ENCODE data around the gene MRPL51. TPM values are rescaled to one million over a fixed set of nuclear protein-coding genes. Genes with fewer than 3 reads are reported as not detected.
A peak's percentile ranks its signal among the peaks of the same experiment; 100 is the strongest.

The MRPL51 gene
- total RNA-seq, 1 experiment from 2014 or later: 265 TPM

GRCh38 chr12:6538420-6539313, 45.6 kb upstream of the MRPL51 start:
- Histone ChIP-seq H3K36me3 (ENCODE audit: control insufficient read depth in 1 of 2, insufficient read depth in 2 of 2, low read length in 2 of 2) (peaks cover 20 to 35% of the 10 kb centered on the region in 2 experiments; a peak in 3 of 4 replicates), H3K4me3 (replicated peaks in 1 of 2; ENCODE audit: low read depth in 1 of 2, low read length in 2 of 2) (no peak overlapping the region), H3K79me2 (ENCODE audit: insufficient read depth, low read length) (peaks cover 37% of the 10 kb centered on the region), H2AFZ (ENCODE audit: low read depth, low read length, poor library complexity, severe bottlenecking) (no peak overlapping the region), H3K4me1 (ENCODE audit: control insufficient read depth in 1 of 2, insufficient read depth in 2 of 2, low read length in 2 of 2) (peaks cover 20 to 69% of the 10 kb centered on the region in 2 experiments), H3K9ac (ENCODE audit: low read length) (peak overlapping the region; percentile 98), H4K20me1 (ENCODE audit: insufficient read depth) (peaks cover 23% of the 10 kb centered on the region; the same call in 1 of the 2 replicates), H3K27ac (ENCODE audit: low read depth, low read length) (peak overlapping the region; percentile 84), H3K4me2 (ENCODE audit: low read length) (peak overlapping the region; percentile 13; the same call in 1 of the 2 replicates), H3K9me2 (ENCODE audit: insufficient read depth) (no peaks in the 10 kb centered on the region), H3K9me3 (ENCODE audit: control insufficient read depth in 1 of 2, insufficient read depth in 1 of 2, low read depth in 1 of 2, low read length in 2 of 2) (no peaks in the 10 kb centered on the region), H3K27me3 (ENCODE audit: insufficient read depth, low read length) (no peaks in the 10 kb centered on the region)
- BruUV-seq (replicated peaks): no TSS peak
- RAD21 ChIA-PET (ENCODE audit: low non-redundant PET in 1 of 2, low total read pairs in 2 of 2, uncharacterized antibody in 2 of 2, unreplicated experiment in 2 of 2): no interaction called here
- TF ChIP-seq ELF1 (IDR thresholded peaks at IDR 0.05; ENCODE audit: borderline replicate concordance, low read depth): no peak
- TF ChIP-seq EZH2phosphoT487 (IDR thresholded peaks at IDR 0.05; ENCODE audit: borderline replicate concordance): no peak
- TF ChIP-seq SRF (IDR thresholded peaks at IDR 0.05; ENCODE audit: low read depth): no peak
- no peak for TF ChIP-seq CBX3 (IDR thresholded peaks at IDR 0.05; ENCODE audit: low read depth)
- no peak for TF ChIP-seq SIN3A (IDR thresholded peaks at IDR 0.05; ENCODE audit: low read depth)
- no peak for TF ChIP-seq ZFX (IDR thresholded peaks at IDR 0.05)
- TF ChIP-seq YY1 (IDR thresholded peaks at IDR 0.05; ENCODE audit: extremely low read depth, insufficient replicate concordance, low read depth, low read length): no peak
- peak; percentile 39; the same call in 1 of the 2 replicates for TF ChIP-seq POLR2AphosphoS5 (IDR thresholded peaks at IDR 0.05; ENCODE audit: low read depth, low read length)
- no peak for TF ChIP-seq ATF3 (IDR thresholded peaks at IDR 0.05)
- no peak for TF ChIP-seq TCF7L2 (IDR thresholded peaks at IDR 0.05; ENCODE audit: borderline replicate concordance, extremely low read depth, insufficient read depth, insufficient read length)
- no peak for TF ChIP-seq REST (IDR thresholded peaks at IDR 0.05; ENCODE audit: low read depth)
- TF ChIP-seq POLR2A (IDR thresholded peaks at IDR 0.05; ENCODE audit: borderline replicate concordance, extremely low read depth, insufficient read depth, insufficient read length): peak; percentile 62
- no peak for TF ChIP-seq JUND (IDR thresholded peaks at IDR 0.05)
- POLR2A ChIA-PET: interaction anchor here (0.7 to 7.0 kb wide), 10 partner anchors 10 to 195 kb away, joined by 3 to 84 read pairs (median 3); partner anchors contain the start of genes NOP2 and VAMP1
- ATAC-seq (peak; percentile 7), DNase-seq (ENCODE audit: low read depth, low spot score) (no peak)
- CTCF ChIA-PET: interaction anchor here (1.0 to 2.6 kb wide), 12 partner anchors 8 to 213 kb away, joined by 3 to 13 read pairs (median 4); partner anchors contain the start of gene NOP2
- intact Hi-C loops (cut with micrococcal nuclease): loop anchor here (1.0 to 10.0 kb wide), 2 partner anchors 115 to 204 kb away; no protein-coding TSS in a partner anchor

All from HCT116 (cell line).